Psoas muscle (tissue), 8 donors: ENCODE results near the gene RYR2. TPM values are rescaled to one million over a fixed set of nuclear protein-coding genes. Genes with fewer than 3 reads are reported as not detected.

Experiments used
- ATAC-seq, 4 donors: fragments of 200-7000 bp; cut with Tn5 transposase; one replicate each; pipeline ENCODE4 v1.9.1; 2020; ENCODE audit warnings: moderate library complexity in 3 of 4, mild to moderate bottlenecking in 2 of 4
- DNase-seq, 2 donors: peaks; one replicate each; pipeline ENCODE4 v3.0.0-alpha.2; 2020
- H3K27ac ChIP-seq: fragments of 200-600 bp; one replicate; pipeline ENCODE4 v1.8.0; 2022
- H3K27me3 ChIP-seq, 3 donors: fragments of 200-600 bp in 1 of 3; one replicate each; pipeline versions ENCODE4 v1.6.1 to v1.8.0; 2013 to 2022; ENCODE audit warnings: low read length in 2 of 3, mild to moderate bottlenecking in 2 of 3, moderate library complexity in 1 of 3; ENCODE audit not compliant: insufficient read depth in 3 of 3
- H3K36me3 ChIP-seq, 2 donors: fragments of 200-600 bp in 1 of 2; one replicate each; pipeline versions ENCODE4 v1.6.1 to v1.8.0; 2013 to 2022; ENCODE audit warnings: low read depth in 1 of 2, mild to moderate bottlenecking in 1 of 2, moderate library complexity in 1 of 2; ENCODE audit not compliant: insufficient read depth in 1 of 2
- H3K4me1 ChIP-seq: fragments of 200-600 bp; one replicate; pipeline ENCODE4 v1.8.0; 2022
- H3K4me3 ChIP-seq: fragments of 200-600 bp; one replicate; pipeline ENCODE4 v1.8.0; 2022; ENCODE audit warnings: mild to moderate bottlenecking
- H3K9me3 ChIP-seq: fragments of 200-600 bp; one replicate; pipeline ENCODE4 v1.8.0; 2022
- CTCF ChIP-seq: fragments of 200-600 bp; IDR thresholded peaks from one replicate; pipeline ENCODE4 v1.8.0; 2022; ENCODE audit warnings: antibody characterized with exemption
- WGBS, 3 donors: extraction: QIAGEN DNeasy Blood & Tissue Kit; methylation state at CpG; one replicate each; pipeline versions ENCODE4 v1.1.6 to v1.1.7; 2013; 5-methylcytosine and 5-hydroxymethylcytosine counted together
- intact Hi-C, 2 donors: fragments of 100-400 bp; cut with DNase I; formaldehyde crosslinking; loops; one replicate each; pipeline versions ENCODE4 v1.11.0 to v1.14.2; 2022
- polyA plus RNA-seq, 3 donors: library from polyadenylated mRNA; stranded (reverse); fragments of 200-250 nt; gene quantifications; one replicate each; pipeline ENCODE4 v1.2.3, GENCODE V29; 2013
- total RNA-seq, 4 donors: library from RNA; stranded (reverse); fragmentation: NEBNext Ultra II Directional in 2 of 4; extraction: Animal tissue kit (Norgen Biotek cat#: 25700) in 2 of 4; gene quantifications; one replicate each; pipeline versions ENCODE4 v1.2.1 to v1.2.4, GENCODE V29; 2021 to 2023
- donor health status: healthy with polysubstance abuse.
- donor health status: DM: no; HTN: no; CAD: no; lungs with moderate emphysema.
- donor health status: Bipolar disorder and iron deficiency.
- donor health status: healthy.
- donor health status: DM: yes; HTN: yes; CAD: no.
- donor health status: DM: no; HTN: no; CAD: no.
- donor health status: DM: no; HTN: no; CAD: no.
- donor health status: DM: yes; HTN: yes; CAD: no.

RYR2 gene
- total and polyA plus RNA-seq, 7 donors, result 0.06 to 0.48 (median 0.25) TPM

- no peak for ATAC-seq
- H3K9me3 ChIP-seq, result no peaks in the 10 kb centered on the region
These were observed 240.3 kb downstream of the RYR2 start for GRCh38 chr1:237282208-237282783.

DNA sequence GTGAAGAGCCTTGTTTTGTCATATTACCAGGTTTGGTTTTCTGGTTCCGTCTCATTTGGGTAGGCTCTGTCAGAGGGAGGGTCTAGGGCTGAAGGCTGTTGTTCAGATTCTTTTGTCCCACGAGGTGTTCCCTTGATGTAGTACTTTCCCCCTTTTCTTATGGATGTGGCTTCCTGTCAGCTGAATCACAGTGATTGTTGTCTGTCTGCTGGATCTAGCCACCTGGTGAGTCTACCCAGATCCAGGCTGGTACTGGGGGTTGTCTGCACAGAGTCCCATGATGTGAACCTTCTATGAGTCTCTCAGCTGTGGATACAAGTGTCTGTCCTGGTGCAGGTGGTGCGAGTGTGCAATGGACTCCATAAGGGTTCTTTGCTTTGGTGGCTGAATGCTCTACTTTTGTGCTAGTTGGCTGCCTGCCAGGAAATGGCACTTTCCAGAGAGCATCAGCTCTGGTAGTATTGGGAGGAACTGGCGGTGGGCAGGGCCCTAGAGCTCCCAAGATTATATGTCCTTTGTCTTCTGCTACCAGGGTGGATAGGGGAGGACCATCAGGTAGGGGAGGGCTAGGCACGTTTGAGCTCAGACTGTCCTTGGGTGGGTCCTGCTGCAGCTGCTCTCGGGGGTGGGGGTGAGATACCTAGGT lies 246.0 kb downstream of the RYR2 start:
- Histone ChIP-seq H3K36me3 (no peaks in the 10 kb centered on the region), H3K27ac (no peak overlapping the region), H3K9me3 (no peaks in the 10 kb centered on the region), H3K4me1 (no peaks in the 10 kb centered on the region), H3K27me3 (no peaks in the 10 kb centered on the region), H3K4me3 (no peak overlapping the region)
- TF ChIP-seq CTCF, result no peak
- intact Hi-C loops, result no loop called here
- ATAC-seq, result no peak
- 74 to 75% (median 74%) methylated on average over 6 of the region's 6 CpGs for WGBS, 3 donors
- no peak for DNase-seq

More at GRCh38 chr1:237282208-237282783, 240.3 kb downstream of the RYR2 start:
- Histone ChIP-seq H3K27me3 (no peaks in the 10 kb centered on the region), H3K27ac (no peak overlapping the region), H3K36me3 (no peaks in the 10 kb centered on the region), H3K4me1 (no peaks in the 10 kb centered on the region), H3K4me3 (no peak overlapping the region)
- TF ChIP-seq CTCF, result no peak
- intact Hi-C loops, result no loop called here
- WGBS, 3 donors, result 40 to 45% (median 45%) methylated on average over 3 of the region's 3 CpGs
- DNase-seq, result no peak

GRCh38 chr1:237293804-237294203 lies 251.8 kb downstream of the RYR2 start:
- H3K27me3 ChIP-seq, result no peaks in the 10 kb centered on the region
- TF ChIP-seq CTCF, result no peak
- H3K4me3 ChIP-seq, result no peak overlapping the region
- no peaks in the 10 kb centered on the region for H3K36me3 ChIP-seq
- WGBS, 3 donors, result 83 to 91% (median 84%) methylated on average over 2 of the region's 2 CpGs
- intact Hi-C loops, result no loop called here
- ATAC-seq, result no peak
- no peak overlapping the region for H3K27ac ChIP-seq
- no peaks in the 10 kb centered on the region for H3K4me1 ChIP-seq
- no peaks in the 10 kb centered on the region for H3K9me3 ChIP-seq
- DNase-seq, result no peak

DNA sequence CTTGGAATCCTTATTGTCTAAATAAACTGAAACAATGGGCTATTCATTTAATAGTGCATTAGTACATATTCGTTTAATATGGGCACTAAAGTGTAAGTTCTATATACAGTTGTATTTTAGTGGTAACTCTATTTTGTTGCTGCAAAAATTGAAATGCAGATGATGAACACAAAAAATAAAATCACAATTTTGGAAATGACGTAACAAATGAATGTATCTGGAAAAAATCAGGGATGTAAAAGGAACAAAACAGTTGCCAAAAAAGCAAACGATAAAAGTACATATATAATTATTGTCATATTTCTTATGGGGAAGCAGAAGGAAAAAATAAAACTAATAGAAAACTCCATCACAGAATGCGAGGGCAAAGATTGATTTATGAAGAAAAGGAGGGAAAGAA lies 254.9 kb downstream of the RYR2 start:
- DNase-seq, result no peak
- H3K36me3 ChIP-seq, result no peaks in the 10 kb centered on the region
- H3K9me3 ChIP-seq, result no peaks in the 10 kb centered on the region
- WGBS, 3 donors, result 72 to 78% (median 74%) methylated on average over 4 of the region's 4 CpGs
- H3K4me1 ChIP-seq, result no peaks in the 10 kb centered on the region
- no peak for TF ChIP-seq CTCF
- no peaks in the 10 kb centered on the region for H3K27me3 ChIP-seq
- intact Hi-C loops, result no loop called here
- H3K4me3 ChIP-seq, result no peak overlapping the region
- no peak for ATAC-seq
- no peak overlapping the region for H3K27ac ChIP-seq

GRCh38 chr1:237300642-237301041 lies 258.7 kb downstream of the RYR2 start:
- Histone ChIP-seq H3K27me3 (no peaks in the 10 kb centered on the region), H3K4me3 (no peak overlapping the region), H3K36me3 (no peaks in the 10 kb centered on the region), H3K4me1 (no peaks in the 10 kb centered on the region), H3K9me3 (no peaks in the 10 kb centered on the region), H3K27ac (no peak overlapping the region)
- no peak for DNase-seq
- no peak for TF ChIP-seq CTCF
- no peak for ATAC-seq
- intact Hi-C loops, result no loop called here
- WGBS, 3 donors, result 80 to 88% (median 85%) methylated on average over 7 of the region's 7 CpGs
